T47D (cell line): Measurements from ENCODE around the gene ADCY3.

Source experiments
- DNase-seq, 2 experiments: peaks; one replicate each; pipeline versions ENCODE4 v3.0.0 to v3.0.0-alpha.2; 2011 to 2012; ENCODE audit warnings: low read depth in 1 of 2, low spot score in 1 of 2
- JUND ChIP-seq: IDR thresholded peaks from 2 replicates; pipeline ENCODE4 v1.6.1; 2012; ENCODE audit warnings: low read depth
- in situ Hi-C: cut with HindIII; loops from 2 replicates; pipeline ENCODE4 v1.10.0; 2016; ENCODE audit warnings: low sequenced_read_pairs, low pct_unique_long_range_greater_than_20kb

The ADCY3 gene

GRCh38 chr2:24797644-24798043, 122.4 kb downstream of the ADCY3 start:
- no peak for TF ChIP-seq JUND
- in situ Hi-C loops = no loop called here
- no peak for DNase-seq

DNA sequence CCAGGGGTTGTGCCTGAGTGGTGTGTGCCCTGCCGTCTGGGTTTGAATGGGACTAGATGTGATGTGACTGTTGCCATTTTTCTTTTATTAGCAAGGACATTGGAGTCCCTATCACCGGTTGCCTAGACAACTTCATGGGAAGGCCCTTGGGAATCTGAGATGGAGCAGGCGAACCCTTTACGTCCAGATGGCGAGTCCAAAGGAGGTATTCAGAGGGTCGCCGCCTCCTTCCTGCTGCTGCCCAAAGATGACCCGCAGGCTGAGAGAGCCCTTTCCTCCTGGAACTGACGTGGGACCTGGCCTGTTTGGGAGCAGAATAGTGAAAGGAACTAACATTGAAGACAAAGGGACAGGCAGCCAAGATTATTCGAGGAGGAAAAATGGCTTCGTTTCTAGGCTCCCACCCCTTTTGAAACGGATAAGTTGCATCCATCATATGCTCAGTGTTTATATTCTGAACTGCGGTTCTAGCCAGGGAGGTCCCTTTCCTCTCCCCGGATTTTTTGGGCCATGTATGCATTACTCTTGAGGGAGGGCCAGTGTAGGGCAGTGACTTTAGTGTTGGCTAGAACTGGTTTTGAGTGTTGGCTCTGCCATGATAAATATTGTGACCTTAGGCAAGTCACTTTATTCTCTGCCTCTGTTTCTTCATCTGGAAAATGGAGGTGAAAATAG, 126.1 kb downstream of the ADCY3 start:
- DNase-seq = peak in 1 of 2 experiments; percentile 7
- TF ChIP-seq JUND = no peak
- in situ Hi-C loops = no loop called here

- peak; percentile 84 to 95 for DNase-seq
- TF ChIP-seq JUND = no peak
- in situ Hi-C loops = no loop called here
These were observed 126.9 kb downstream of the ADCY3 start, which contains the start of the genes CENPO and PTRHD1 for GRCh38 chr2:24792874-24793760. TSS of gene CENPO (plus strand) at chr2:24793425. CDS start at chr2:24793920, 495 bp downstream. TSS of gene PTRHD1 (minus strand) at chr2:24793391. CDS start at chr2:24793377, 14 bp downstream.

- in situ Hi-C loops = no loop called here
- no peak for DNase-seq
These were observed 127.5 kb downstream of the ADCY3 start for GRCh38 chr2:24792542-24792873.

DNA sequence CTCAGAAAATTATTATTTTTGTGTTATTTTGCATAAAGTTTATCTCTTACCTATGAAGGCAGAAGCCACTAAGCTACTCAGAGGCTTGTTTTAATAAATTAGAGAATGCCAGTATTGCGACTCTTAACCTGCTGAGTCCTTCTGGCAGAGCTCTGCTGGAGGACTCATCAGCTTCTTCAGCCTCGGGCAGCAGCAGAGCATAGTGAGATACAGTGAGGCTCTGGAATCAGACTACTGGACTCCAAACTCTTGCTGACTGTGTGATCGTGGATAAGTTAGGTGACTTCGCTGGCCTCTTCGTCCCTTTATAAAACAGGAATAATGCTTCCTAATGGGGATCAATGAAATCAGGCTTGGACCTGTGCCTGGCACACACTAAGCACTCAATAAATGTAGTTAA, 128.6 kb downstream of the ADCY3 start:
- in situ Hi-C loops = no loop called here
- DNase-seq = no peak
- TF ChIP-seq JUND = no peak

More at GRCh38 chr2:24792542-24792873, 127.5 kb downstream of the ADCY3 start:
- no peak for TF ChIP-seq JUND

- DNase-seq = no peak
- no peak for TF ChIP-seq JUND
- in situ Hi-C loops = no loop called here
These were observed 131.2 kb downstream of the ADCY3 start for GRCh38 chr2:24788816-24789215.

- no peak for DNase-seq
- TF ChIP-seq JUND = no peak
- in situ Hi-C loops = no loop called here
These were observed 132.5 kb downstream of the ADCY3 start for GRCh38 chr2:24787532-24787931.

DNA sequence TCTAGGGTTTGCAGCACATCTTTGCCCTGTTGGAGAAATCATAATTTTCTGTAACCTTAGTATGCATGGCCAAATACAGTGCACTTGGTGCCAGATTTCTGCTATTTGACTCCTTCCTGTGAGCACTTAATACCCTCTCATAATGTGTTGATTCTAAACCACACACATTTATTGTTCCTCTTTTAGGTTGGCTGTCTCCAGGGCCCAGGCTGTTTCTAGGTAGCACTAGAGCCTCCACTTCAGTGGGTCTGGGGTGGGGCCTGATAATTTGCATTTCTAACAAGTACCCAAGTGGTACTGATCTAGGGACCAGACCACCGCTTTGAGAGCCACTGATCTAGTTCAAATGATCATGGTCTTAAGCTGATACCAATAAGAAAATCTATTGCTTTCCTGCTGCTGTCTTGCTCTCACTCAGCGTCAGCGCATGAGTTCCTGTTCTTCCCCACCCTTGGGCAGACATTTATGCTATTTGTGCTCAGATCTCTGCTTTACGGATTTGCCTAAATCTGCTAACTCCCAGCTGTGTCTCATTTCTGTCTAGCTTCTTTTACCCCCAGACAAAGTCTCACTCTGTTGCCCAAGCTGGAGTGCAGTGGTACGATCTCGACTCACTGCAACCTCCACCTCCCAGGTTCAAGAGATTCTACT, 134.2 kb downstream of the ADCY3 start:
- DNase-seq = no peak
- in situ Hi-C loops = no loop called here
- TF ChIP-seq JUND = no peak

DNA sequence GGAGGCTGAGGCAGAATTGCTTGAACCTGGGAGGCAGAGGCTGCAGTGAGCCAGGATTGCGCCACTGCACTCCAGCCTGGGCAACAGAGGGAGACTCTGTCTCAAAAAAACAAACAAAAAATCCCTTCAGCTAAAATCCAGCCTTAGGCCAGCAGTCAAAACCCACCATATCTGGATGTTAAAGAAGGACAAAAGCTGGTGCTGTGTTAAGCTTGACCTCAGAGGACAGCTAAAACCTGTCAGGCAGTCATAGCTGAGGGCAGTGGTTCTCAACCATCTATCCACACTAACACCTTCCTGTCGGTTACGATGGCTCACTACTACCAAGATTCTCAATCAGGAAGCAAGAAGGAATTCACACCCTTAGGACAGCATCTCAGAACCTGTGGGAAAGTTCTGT, 136.4 kb downstream of the ADCY3 start:
- in situ Hi-C loops = no loop called here
- DNase-seq = no peak
- TF ChIP-seq JUND = no peak

GRCh38 chr2:24779116-24779515, 140.9 kb downstream of the ADCY3 start:
- TF ChIP-seq JUND = no peak
- DNase-seq = peak in 1 of 2 experiments; percentile 54
- in situ Hi-C loops = no loop called here

- in situ Hi-C loops = no loop called here
- no peak for DNase-seq
- no peak for TF ChIP-seq JUND
These were observed 145.7 kb downstream of the ADCY3 start for GRCh38 chr2:24774373-24774772.

DNA sequence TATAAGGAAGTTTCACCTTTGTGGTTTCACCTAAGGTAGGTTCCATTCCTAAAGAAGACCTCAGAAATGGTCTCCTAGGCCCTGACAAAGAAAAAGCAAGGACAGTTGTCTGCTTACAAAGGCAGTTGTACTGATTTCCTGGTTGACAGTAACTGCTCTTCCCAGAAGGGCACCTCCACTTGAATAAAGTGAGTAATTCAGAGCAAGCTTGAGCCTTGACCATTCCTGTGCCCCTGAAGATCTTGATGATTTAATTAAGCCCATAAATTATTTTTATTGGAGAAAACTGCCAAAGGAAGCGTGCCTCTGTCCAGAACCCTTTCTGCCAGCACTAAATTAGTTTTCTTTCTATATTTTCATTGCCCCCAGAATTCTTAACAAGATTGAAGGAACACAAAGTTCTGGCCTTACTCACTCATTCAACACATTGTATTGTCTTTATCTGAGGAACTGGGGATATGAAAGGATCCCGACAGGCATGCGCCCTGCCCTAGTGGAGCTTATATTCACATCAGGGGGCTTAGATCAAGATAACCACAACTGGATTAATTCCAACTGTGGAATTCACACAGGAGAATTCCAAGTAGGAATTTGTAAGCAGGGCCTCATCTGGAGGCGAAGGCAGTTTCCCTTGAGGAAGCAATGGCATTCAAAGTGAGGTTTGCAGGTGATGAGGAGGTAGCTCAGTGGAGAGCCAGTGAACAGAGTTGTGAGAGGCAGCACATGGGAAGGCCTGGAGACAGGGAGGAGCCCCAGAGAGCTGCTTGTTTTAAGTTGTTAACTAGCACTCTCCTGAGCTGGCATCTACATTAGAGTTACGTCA, 148.1 kb downstream of the ADCY3 start:
- in situ Hi-C loops = no loop called here
- no peak for TF ChIP-seq JUND
- DNase-seq = no peak
